Panc1 (cell line): ENCODE data around the gene AKR1C2.

Experiments
- CTCF ChIP-seq: fragments of 450-650 bp; IDR thresholded peaks from 2 replicates; pipeline ENCODE4 v1.5.1; 2017; ENCODE audit warnings: mild to moderate bottlenecking
- POLR2AphosphoS5 ChIP-seq: IDR thresholded peaks from 2 replicates; pipeline ENCODE4 v1.6.1; 2012; ENCODE audit warnings: mild to moderate bottlenecking, low read depth, low read length, moderate library complexity
- SIN3A ChIP-seq: IDR thresholded peaks from 2 replicates; pipeline ENCODE4 v1.6.1; 2012; ENCODE audit warnings: low read depth, mild to moderate bottlenecking, low read length, moderate library complexity, borderline replicate concordance; ENCODE audit not compliant: insufficient read depth
- TCF7L2 ChIP-seq: IDR thresholded peaks from 2 replicates; pipeline ENCODE4 v1.6.1; 2011; ENCODE audit warnings: mild to moderate bottlenecking, low read depth, low read length, inconsistent platforms
- TF ChIP-seq, protein P1 (sequence below), 2 experiments: IDR thresholded peaks; 2 replicates each; pipeline ENCODE4 v1.6.1; 2011 to 2012; ENCODE audit warnings: low read depth in 2 of 2, control low read depth in 1 of 2, low read length in 1 of 2, mild to moderate bottlenecking in 1 of 2, moderate library complexity in 1 of 2; ENCODE audit not compliant: insufficient read depth in 1 of 2

DNA sequence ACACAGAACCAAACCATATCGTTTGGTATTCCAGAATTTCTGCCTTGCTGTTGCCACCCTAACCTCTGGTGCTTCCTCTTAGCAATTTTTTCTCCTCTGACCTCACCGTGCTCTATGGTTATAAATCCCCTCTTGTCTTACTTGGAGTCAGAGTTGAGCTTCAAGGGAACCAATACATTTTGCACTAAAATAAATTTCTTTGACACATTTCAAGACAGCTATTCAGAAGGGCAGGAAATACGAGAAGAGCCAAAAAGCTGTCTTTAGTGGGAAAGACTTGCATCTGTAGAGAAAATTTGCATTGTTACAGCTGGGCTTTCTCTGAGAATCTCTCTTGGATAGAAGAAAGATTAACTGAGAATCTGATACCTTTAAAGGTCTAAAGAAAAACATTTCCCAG, 14.5 kb upstream of the AKR1C2 start:
- TF ChIP-seq CTCF (no peak), POLR2AphosphoS5 (no peak), SIN3A (no peak), TCF7L2 (no peak)
- TF ChIP-seq, protein P1, sequence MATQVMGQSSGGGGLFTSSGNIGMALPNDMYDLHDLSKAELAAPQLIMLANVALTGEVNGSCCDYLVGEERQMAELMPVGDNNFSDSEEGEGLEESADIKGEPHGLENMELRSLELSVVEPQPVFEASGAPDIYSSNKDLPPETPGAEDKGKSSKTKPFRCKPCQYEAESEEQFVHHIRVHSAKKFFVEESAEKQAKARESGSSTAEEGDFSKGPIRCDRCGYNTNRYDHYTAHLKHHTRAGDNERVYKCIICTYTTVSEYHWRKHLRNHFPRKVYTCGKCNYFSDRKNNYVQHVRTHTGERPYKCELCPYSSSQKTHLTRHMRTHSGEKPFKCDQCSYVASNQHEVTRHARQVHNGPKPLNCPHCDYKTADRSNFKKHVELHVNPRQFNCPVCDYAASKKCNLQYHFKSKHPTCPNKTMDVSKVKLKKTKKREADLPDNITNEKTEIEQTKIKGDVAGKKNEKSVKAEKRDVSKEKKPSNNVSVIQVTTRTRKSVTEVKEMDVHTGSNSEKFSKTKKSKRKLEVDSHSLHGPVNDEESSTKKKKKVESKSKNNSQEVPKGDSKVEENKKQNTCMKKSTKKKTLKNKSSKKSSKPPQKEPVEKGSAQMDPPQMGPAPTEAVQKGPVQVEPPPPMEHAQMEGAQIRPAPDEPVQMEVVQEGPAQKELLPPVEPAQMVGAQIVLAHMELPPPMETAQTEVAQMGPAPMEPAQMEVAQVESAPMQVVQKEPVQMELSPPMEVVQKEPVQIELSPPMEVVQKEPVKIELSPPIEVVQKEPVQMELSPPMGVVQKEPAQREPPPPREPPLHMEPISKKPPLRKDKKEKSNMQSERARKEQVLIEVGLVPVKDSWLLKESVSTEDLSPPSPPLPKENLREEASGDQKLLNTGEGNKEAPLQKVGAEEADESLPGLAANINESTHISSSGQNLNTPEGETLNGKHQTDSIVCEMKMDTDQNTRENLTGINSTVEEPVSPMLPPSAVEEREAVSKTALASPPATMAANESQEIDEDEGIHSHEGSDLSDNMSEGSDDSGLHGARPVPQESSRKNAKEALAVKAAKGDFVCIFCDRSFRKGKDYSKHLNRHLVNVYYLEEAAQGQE (IDR thresholded peaks at IDR 0.05; ENCODE audit: insufficient read depth in 1 of 2, low read depth in 2 of 2, low read length in 1 of 2), result no peak
